HEK293 (cell line): Measurements from ENCODE around the gene DLGAP4.

Experiments used
- CTCF ChIA-PET: fragments of 350-600 bp; formaldehyde crosslinking; extraction: SDS; loops from one replicate; lab custom pipeline; 2021; ENCODE audit warnings: antibody characterized with exemption; lab: Yijun Ruan, JAX
- POLR2A ChIA-PET: fragments of 300-600 bp; formaldehyde crosslinking; extraction: SDS; loops from one replicate; lab custom pipeline; 2020; ENCODE audit warnings: antibody characterized with exemption, inconsistent platforms; lab: Yijun Ruan, JAX
- H3K27ac ChIP-seq: fragments of 200-500 bp; sonication (Bioruptor generic); 2 replicates; pipeline ENCODE4 v1.5.1; 2014; ENCODE audit warnings: low read depth, low read length, control low read depth, inconsistent platforms; ENCODE audit errors: extremely low read depth
- H3K36me3 ChIP-seq, 2 experiments: fragments of 200-500 bp in 1 of 2; sonication (Bioruptor generic) in 1 of 2; 1 replicate in 1 of 2; 2 replicates in 1 of 2; pipeline ENCODE4 v1.5.1; 2014 to 2017; ENCODE audit warnings: inconsistent platforms in 2 of 2, low read length in 2 of 2; ENCODE audit not compliant: control insufficient read depth in 2 of 2, insufficient read depth in 1 of 2
- H3K4me1 ChIP-seq: fragments of 200-500 bp; sonication (Bioruptor generic); 2 replicates; pipeline ENCODE4 v1.5.1; 2014; ENCODE audit warnings: mild to moderate bottlenecking, low read length, inconsistent platforms; ENCODE audit not compliant: control insufficient read depth, insufficient read depth
- H3K4me3 ChIP-seq: 2 replicates; pipeline ENCODE4 v1.5.1; 2011; ENCODE audit warnings: low read depth, mild to moderate bottlenecking, control low read depth, low read length, moderate library complexity
- H3K9me3 ChIP-seq: fragments of 200-500 bp; sonication (Bioruptor generic); 2 replicates; pipeline ENCODE4 v1.5.1; 2014; ENCODE audit warnings: low read depth, low read length, inconsistent platforms; ENCODE audit not compliant: control insufficient read depth, insufficient read depth
- HOXC10 ChIP-seq: sonication (generic); formaldehyde crosslinking; IDR thresholded peaks from 2 replicates; pipeline ENCODE4 v1.8.1; 2023; ENCODE audit warnings: mild to moderate bottlenecking, missing genetic modification reagents
- MEIS1 ChIP-seq: sonication (generic); formaldehyde crosslinking; IDR thresholded peaks from 2 replicates; pipeline ENCODE4 v1.8.1; 2022; ENCODE audit warnings: missing genetic modification reagents, mild to moderate bottlenecking, borderline replicate concordance
- SCRT1 ChIP-seq: fragments of 450-650 bp; formaldehyde crosslinking; IDR thresholded peaks from 2 replicates; pipeline ENCODE4 v1.5.1; 2016; ENCODE audit warnings: missing biosample characterization, missing genetic modification characterization, borderline replicate concordance
- SCRT2 ChIP-seq: fragments of 450-650 bp; formaldehyde crosslinking; IDR thresholded peaks from 2 replicates; pipeline ENCODE4 v1.5.1; 2016; ENCODE audit warnings: missing biosample characterization, missing genetic modification characterization
- SETDB1 ChIP-seq: IDR thresholded peaks from one replicate; pipeline ENCODE4 v1.6.1; 2017; ENCODE audit warnings: mild to moderate bottlenecking, low read length, moderate library complexity, mixed read lengths; ENCODE audit not compliant: insufficient read length
- SP7 ChIP-seq: fragments of 450-650 bp; formaldehyde crosslinking; IDR thresholded peaks from 2 replicates; pipeline ENCODE4 v1.5.1; 2016; ENCODE audit warnings: missing biosample characterization, missing genetic modification characterization
- WT1 ChIP-seq: fragments of 450-650 bp; formaldehyde crosslinking; IDR thresholded peaks from 2 replicates; pipeline ENCODE4 v1.5.1; 2016; ENCODE audit warnings: missing biosample characterization, missing genetic modification characterization
- ZBTB17 ChIP-seq: fragments of 450-650 bp; formaldehyde crosslinking; IDR thresholded peaks from 2 replicates; pipeline ENCODE4 v1.5.1; 2016; ENCODE audit warnings: missing biosample characterization, missing genetic modification characterization
- ZNF214 ChIP-seq: fragments of 450-650 bp; formaldehyde crosslinking; IDR thresholded peaks from 2 replicates; pipeline ENCODE4 v1.5.1; 2017; ENCODE audit warnings: missing biosample characterization, mild to moderate bottlenecking, missing genetic modification characterization, borderline replicate concordance
- ZNF23 ChIP-seq: fragments of 450-650 bp; formaldehyde crosslinking; IDR thresholded peaks from 2 replicates; pipeline ENCODE4 v1.5.1; 2016; ENCODE audit warnings: missing biosample characterization, missing genetic modification characterization, borderline replicate concordance
- ZNF341 ChIP-seq: fragments of 450-650 bp; formaldehyde crosslinking; IDR thresholded peaks from 2 replicates; pipeline ENCODE4; 2016; ENCODE audit warnings: low read depth, missing biosample characterization, missing genetic modification characterization
- ZNF423 ChIP-seq: fragments of 450-650 bp; formaldehyde crosslinking; IDR thresholded peaks from 2 replicates; pipeline ENCODE4 v1.5.1; 2016; ENCODE audit warnings: missing biosample characterization, missing genetic modification characterization
- ZNF639 ChIP-seq: fragments of 450-650 bp; formaldehyde crosslinking; IDR thresholded peaks from 2 replicates; pipeline ENCODE4 v1.5.1; 2016; ENCODE audit warnings: missing biosample characterization, missing genetic modification characterization
- ZNF654 ChIP-seq: fragments of 450-650 bp; formaldehyde crosslinking; IDR thresholded peaks from 2 replicates; pipeline ENCODE4 v1.5.1; 2016; ENCODE audit warnings: low read depth, missing biosample characterization, missing genetic modification characterization
- ZSCAN18 ChIP-seq: fragments of 450-650 bp; formaldehyde crosslinking; IDR thresholded peaks from 2 replicates; pipeline ENCODE4 v1.5.1; 2016; ENCODE audit warnings: missing biosample characterization, missing genetic modification characterization
- ZSCAN23 ChIP-seq: fragments of 450-650 bp; formaldehyde crosslinking; IDR thresholded peaks from 2 replicates; pipeline ENCODE4 v1.5.1; 2016; ENCODE audit warnings: missing biosample characterization, missing genetic modification characterization
- TF ChIP-seq, protein P1 (sequence below): fragments of 450-650 bp; formaldehyde crosslinking; IDR thresholded peaks from 2 replicates; pipeline ENCODE4 v1.5.1; 2016; ENCODE audit warnings: missing biosample characterization, missing genetic modification characterization
- TF ChIP-seq, protein P2 (sequence below): fragments of 450-650 bp; formaldehyde crosslinking; conservative IDR thresholded peaks from 2 replicates; pipeline ENCODE4 v1.5.1; 2016; ENCODE audit warnings: low read depth, missing biosample characterization, missing genetic modification characterization

Gene DLGAP4

GRCh38 chr20:36396847-36397630 lies 90.9 kb downstream of the DLGAP4 start (continued):
- TF ChIP-seq, protein P1, sequence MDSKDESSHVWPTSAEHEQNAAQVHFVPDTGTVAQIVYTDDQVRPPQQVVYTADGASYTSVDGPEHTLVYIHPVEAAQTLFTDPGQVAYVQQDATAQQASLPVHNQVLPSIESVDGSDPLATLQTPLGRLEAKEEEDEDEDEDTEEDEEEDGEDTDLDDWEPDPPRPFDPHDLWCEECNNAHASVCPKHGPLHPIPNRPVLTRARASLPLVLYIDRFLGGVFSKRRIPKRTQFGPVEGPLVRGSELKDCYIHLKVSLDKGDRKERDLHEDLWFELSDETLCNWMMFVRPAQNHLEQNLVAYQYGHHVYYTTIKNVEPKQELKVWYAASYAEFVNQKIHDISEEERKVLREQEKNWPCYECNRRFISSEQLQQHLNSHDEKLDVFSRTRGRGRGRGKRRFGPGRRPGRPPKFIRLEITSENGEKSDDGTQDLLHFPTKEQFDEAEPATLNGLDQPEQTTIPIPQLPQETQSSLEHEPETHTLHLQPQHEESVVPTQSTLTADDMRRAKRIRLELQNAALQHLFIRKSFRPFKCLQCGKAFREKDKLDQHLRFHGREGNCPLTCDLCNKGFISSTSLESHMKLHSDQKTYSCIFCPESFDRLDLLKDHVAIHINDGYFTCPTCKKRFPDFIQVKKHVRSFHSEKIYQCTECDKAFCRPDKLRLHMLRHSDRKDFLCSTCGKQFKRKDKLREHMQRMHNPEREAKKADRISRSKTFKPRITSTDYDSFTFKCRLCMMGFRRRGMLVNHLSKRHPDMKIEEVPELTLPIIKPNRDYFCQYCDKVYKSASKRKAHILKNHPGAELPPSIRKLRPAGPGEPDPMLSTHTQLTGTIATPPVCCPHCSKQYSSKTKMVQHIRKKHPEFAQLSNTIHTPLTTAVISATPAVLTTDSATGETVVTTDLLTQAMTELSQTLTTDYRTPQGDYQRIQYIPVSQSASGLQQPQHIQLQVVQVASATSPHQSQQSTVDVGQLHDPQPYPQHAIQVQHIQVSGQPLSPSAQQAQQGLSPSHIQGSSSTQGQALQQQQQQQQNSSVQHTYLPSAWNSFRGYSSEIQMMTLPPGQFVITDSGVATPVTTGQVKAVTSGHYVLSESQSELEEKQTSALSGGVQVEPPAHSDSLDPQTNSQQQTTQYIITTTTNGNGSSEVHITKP (tag by site-specific recombination), result no peak
- no peak for TF ChIP-seq HOXC10 (CRISPR knock-in tag)

DNA sequence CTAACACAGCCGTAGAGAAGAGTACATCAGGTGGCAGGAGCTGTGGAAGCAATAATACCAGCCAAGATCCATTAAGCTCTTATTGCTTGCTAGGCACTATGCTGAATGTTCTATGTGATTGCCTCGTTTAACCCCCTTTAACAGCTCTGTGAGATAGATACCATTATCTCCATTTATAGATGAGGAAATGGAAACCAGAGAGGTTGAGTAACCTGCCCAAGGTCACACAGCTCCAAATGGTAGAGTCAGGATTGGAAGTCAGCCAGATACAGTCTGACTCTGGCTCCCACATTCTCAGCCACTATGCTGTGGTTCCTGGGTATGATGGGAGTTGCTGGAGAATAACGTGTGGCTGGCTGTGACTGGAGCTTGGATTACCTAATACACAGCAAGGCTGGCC lies 92.4 kb downstream of the DLGAP4 start:
- ChIA-PET CTCF (interaction anchor here (0.5 to 2.4 kb wide), 8 partner anchors 10 to 403 kb away, joined by 3 to 32 read pairs (median 6); no protein-coding TSS in a partner anchor), POLR2A (no interaction called here)
- H3K27ac ChIP-seq, result no peak overlapping the region
- no peaks in the 10 kb centered on the region for H3K36me3 ChIP-seq
- H3K4me1 ChIP-seq, result no peaks in the 10 kb centered on the region
- H3K4me3 ChIP-seq, result no peak overlapping the region
- TF ChIP-seq MEIS1 (CRISPR knock-in tag) (no peak), ZNF639 (tag by site-specific recombination) (no peak), ZSCAN23 (no peak)
- no peaks in the 10 kb centered on the region for H3K9me3 ChIP-seq

GRCh38 chr20:36399147-36399968 lies 93.2 kb downstream of the DLGAP4 start:
- Histone ChIP-seq H3K4me1 (no peaks in the 10 kb centered on the region), H3K4me3 (no peak overlapping the region), H3K27ac (no peak overlapping the region), H3K9me3 (no peaks in the 10 kb centered on the region), H3K36me3 (no peaks in the 10 kb centered on the region)
- ChIA-PET CTCF (interaction anchor here (0.5 to 2.4 kb wide), 48 partner anchors 8 to 959 kb away, joined by 3 to 32 read pairs (median 4); partner anchors contain the start of gene AAR2), POLR2A (interaction anchor here (0.6 to 1.3 kb wide), 2 partner anchors 24 to 163 kb away, joined by 3 read pairs; partner anchors contain the start of gene AAR2)
- TF ChIP-seq SP7 (tag by site-specific recombination) (0 out of 2 replicates have a peak, but pooled peaks have one; percentile 18), SETDB1 (peak; percentile 65), ZNF423 (tag by site-specific recombination) (no peak), SCRT2 (tag by site-specific recombination) (peak; percentile 48; the same call in 1 of the 2 replicates), ZNF341 (tag by site-specific recombination) (no peak), WT1 (tag by site-specific recombination) (no peak), ZNF654 (tag by site-specific recombination) (peak; percentile 60), ZBTB17 (tag by site-specific recombination) (peak; percentile 100), ZNF23 (tag by site-specific recombination) (peak; percentile 97), ZNF214 (no peak), ZSCAN18 (tag by site-specific recombination) (no peak), SCRT1 (tag by site-specific recombination) (peak; percentile 60; the same call in 1 of the 2 replicates)
- TF ChIP-seq, protein P2, sequence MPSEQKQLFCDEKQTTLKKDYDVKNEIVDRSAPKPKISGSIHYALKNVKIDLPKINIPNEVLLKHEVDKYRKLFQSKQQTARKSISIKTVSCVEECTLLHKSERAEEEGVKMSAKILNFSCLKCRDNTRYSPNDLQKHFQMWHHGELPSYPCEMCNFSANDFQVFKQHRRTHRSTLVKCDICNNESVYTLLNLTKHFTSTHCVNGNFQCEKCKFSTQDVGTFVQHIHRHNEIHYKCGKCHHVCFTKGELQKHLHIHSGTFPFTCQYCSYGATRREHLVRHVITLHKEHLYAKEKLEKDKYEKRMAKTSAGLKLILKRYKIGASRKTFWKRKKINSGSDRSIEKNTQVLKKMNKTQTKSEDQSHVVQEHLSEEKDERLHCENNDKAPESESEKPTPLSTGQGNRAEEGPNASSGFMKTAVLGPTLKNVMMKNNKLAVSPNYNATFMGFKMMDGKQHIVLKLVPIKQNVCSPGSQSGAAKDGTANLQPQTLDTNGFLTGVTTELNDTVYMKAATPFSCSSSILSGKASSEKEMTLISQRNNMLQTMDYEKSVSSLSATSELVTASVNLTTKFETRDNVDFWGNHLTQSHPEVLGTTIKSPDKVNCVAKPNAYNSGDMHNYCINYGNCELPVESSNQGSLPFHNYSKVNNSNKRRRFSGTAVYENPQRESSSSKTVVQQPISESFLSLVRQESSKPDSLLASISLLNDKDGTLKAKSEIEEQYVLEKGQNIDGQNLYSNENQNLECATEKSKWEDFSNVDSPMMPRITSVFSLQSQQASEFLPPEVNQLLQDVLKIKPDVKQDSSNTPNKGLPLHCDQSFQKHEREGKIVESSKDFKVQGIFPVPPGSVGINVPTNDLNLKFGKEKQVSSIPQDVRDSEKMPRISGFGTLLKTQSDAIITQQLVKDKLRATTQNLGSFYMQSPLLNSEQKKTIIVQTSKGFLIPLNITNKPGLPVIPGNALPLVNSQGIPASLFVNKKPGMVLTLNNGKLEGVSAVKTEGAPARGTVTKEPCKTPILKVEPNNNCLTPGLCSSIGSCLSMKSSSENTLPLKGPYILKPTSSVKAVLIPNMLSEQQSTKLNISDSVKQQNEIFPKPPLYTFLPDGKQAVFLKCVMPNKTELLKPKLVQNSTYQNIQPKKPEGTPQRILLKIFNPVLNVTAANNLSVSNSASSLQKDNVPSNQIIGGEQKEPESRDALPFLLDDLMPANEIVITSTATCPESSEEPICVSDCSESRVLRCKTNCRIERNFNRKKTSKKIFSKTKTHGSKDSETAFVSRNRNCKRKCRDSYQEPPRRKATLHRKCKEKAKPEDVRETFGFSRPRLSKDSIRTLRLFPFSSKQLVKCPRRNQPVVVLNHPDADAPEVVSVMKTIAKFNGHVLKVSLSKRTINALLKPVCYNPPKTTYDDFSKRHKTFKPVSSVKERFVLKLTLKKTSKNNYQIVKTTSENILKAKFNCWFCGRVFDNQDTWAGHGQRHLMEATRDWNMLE, result peak; percentile 52; the same call in 1 of the 2 replicates
